DMS153 treated with DMSO at 0.1 percent for 48 hours (cell line): Measurements from ENCODE around the gene LRRC34.

ENCODE experiments used
- DNase-seq: peaks from one replicate; lab custom pipeline; 2025; ENCODE audit not compliant: unreplicated experiment; lab: John Stamatoyannopoulos, UW

LRRC34 gene

DNA sequence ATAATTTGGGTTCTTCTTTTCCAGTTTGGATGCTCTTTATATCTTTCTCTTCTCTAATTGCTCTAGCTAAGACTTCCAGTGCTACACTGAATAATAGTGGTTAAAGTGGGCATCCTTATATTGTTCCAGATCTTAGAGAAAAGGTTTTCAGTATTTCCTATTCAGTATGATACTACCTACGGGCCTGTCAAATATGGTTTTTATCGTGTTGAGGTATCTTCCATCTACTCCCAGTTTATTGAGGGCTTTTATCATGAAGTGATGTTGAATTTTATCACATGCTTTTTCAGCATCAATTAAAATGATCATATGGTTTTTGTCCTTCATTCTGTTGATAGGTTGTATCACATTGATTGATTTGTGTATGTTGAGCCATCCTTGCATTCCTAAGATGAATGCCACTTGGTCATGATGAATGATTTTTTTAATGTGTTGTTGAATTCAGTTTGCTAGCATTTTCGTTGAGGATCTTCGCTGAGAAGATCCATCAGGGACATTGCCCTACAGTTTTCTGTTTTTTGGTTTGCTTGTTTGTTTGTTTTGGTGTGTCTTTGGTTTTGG lies 3.0 kb upstream of the LRRC34 start:
- DNase-seq: no peak

DNA sequence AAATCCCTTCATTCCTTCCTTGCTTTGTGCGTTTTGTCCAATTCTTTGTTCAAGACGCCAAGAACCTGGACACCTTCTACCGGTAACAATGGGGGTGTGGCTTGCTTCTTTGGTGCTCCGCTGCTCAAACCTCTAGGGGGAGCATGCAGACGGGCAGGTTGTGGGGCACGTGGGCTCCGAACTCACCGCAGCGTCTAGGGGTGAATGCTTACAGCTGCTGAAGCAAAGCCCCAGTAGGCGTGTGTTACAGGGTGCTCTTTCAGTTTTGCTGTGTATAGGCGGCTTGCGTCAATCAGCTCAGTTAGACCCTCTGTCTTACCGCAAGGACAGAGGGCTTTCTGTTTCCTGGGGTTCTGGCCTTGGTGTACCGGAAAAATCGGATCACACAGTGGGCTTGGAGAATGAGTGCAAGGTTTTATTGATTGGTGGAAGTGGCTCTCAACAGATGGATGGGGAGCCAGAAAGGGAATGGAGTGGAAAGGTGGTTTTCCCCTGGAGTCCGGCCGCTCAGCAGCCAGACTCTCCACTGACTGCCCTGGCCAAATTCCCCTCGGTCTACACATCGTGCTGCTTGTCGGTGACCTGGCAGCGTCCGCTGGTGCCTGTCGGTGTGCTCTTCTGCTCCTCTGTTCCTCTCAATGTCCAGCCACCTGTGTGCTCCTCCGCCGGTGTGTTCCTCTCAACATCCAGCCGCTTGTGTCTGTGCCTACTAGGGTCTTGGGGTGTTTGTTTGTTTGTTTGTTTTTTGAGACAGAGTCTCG lies 1.2 kb upstream of the LRRC34 start:
- DNase-seq: peak; percentile 52

DNA sequence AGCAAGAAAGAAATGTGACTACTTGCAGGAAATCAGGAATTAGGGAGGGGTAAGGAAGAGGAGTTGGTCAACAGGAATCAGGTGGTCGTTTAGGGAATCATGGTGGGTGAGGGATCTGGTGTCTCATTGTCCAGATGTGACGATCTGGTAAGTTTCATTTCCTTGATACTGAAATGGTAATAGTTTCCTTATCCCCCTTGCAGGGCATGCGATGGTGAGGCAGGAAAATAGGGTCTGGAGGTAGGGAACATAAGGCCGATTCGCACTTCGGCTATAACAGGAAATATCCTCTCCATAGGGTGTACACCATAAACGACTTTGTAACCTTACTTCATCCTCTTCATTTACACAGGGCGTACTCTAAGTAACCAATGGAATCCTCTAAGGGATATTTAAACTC lies 574 bp upstream of the LRRC34 start:
- peak; percentile 40 for DNase-seq

DNA sequence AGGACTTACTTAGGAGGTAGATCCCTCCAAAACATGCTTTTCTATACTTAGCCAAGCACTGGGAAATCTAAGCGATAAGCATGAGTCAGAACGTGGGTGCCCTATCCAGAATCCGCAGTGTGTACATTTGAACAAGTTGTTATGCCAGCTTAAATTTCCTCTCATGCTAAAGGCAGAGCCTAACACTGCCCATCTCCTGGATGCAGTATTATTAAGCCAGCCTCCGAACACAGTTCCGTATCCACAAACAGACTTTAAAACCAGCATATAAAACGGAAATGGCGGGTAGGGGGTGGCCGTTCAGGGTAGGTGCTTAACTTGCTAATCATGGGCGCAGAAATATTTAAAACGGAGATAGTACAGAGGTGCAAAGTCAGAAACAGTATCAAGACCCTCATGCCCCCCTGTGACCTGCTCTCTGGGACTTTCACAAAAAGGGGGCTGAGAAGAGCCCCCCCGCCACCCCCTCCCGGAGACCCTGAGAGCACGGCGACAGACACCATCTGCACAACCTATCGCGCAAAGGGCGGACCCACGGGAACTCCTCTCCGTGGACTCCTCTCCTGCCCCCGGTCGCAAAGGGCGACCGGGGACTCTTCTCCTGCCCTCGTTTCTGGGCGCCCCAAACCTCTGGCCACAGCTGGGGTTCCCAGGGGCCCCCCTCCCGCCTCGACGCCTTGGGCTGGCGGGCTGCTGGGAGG lies 923 bp downstream of the LRRC34 start:
- DNase-seq: peak; percentile 58

DNA sequence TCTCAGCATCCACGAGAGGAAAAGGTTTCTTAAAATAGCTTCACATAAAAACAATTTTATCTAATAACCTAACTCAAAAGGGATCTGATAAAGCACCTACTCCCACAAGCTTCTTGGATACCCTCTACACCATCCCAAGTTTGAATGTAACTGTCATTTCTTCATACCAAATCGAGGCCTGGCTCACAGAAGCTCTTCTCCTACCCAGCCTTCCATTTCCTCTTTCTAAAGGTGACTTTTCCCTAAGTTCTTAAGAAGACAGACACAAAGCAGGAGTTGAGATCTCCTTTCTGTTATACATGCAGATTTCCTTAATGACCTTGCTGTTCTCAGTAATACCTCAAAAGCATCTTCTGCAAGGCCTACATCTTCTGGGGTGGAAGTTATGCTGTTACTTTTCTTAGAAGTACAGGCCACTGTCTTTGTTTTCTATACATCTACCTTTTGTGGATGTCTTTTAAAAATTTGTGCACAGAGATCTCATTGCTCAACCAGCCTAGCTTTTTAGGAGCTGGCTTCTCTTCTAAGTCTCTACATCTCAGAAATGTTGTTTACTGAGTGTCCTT lies 3.4 kb downstream of the LRRC34 start:
- DNase-seq: no peak

DNA sequence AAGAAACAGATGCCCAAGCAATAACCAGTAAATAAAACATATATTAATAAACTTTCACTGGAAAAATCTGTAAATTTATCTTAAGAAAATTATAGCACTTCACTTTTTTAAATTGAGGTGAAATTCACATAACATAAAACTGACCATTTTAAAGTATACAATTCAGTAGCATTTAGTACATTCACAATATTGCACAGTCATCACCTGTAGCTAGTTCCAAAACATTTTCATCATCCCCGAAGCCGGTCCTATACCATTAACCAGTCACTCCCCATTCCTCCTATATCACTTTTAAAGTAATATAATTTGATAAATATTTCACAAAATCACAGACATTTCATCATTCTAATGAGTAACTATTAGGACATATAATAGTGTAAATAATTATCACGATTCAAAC lies 8.0 kb downstream of the LRRC34 start:
- no peak for DNase-seq

DNA sequence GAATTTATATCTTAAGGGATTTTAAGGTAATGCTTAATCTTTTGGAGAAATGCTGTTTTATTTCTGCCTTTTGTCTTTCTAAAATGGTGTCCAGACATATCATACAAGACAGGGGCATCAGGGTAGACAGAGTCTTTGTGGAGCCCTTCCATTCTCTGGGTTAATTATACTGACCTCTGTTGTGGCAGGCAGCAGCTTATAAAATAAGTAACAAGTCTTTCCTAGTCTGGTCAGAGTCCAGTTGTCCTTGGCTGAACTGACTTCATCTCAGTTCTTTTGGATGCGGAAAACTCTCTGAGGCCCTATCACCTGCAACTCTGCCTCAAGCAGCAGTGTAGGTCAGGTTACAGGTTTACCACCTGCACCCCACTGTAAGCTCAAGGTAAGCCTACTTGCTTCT lies 20.3 kb downstream of the LRRC34 start:
- DNase-seq: no peak

DNA sequence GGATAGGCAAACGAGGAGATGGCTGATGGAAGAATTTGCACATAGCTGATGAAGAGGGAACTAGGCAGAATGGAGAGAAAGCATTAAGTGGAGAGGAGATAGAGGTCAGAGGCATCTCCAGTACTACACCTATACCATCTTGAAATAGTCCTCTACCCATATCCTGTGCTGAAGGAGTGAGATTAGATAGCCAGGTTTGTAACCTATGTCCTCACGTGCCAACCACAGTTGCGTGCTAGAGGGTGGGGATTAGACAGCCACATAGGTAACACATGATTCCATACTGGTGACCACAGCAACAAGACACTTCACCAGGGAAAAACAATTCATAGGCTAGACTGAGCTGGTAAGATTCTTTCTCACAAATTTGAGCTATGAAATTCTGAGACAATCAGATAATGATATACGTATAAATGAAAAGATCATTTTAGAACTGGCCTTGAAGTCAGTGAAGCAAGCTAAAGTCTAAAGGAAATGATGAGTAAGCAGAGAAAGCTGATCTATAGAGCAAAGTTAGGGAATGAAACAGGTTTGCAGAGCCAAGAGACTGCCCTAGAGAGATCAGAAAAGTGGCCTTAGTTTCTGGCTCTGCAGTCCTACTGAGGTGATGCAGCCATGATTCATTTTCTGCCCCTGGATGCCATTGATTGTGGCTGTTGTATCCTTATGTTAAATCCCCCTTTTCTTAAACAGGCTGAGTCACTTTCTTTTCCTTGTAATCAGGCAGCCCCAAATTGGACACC lies 21.8 kb downstream of the LRRC34 start:
- DNase-seq: no peak

DNA sequence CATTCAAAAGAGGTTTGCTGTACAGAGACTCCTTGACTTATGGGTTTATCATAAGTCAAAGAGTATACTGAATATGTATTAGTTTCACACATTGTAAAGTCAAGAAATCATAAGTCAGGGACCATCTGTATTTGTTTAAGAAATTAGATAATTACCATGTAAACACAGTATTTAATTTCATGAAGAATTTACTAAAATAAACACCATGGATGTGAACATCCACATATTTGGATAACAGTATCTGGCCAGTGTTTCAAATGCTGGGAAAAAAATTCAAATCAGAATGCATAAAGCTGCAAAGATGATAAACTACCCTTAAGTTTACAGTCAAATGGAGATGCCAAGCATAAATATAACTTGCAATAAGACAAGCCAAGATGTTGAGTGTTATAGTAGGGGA lies 22.5 kb downstream of the LRRC34 start:
- DNase-seq: no peak

DNA sequence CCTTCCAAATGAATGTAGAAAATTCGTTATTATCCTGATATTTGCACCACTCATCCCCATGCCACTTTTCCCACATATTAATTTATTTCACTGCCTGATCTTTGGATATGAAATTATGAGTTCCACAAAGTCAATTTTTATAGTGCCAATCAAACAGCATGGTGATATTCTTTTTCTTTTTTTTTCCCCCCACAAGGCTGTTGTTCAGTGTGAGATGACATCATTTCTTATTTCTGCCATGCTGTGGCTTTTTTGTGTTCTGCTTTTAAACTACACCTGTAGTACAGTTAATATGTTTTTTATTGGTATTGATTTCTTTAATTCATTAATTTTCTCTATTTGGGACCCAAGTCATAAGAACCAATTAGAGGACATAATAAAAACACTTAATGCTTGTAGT lies 24.9 kb downstream of the LRRC34 start:
- no peak for DNase-seq

DNA sequence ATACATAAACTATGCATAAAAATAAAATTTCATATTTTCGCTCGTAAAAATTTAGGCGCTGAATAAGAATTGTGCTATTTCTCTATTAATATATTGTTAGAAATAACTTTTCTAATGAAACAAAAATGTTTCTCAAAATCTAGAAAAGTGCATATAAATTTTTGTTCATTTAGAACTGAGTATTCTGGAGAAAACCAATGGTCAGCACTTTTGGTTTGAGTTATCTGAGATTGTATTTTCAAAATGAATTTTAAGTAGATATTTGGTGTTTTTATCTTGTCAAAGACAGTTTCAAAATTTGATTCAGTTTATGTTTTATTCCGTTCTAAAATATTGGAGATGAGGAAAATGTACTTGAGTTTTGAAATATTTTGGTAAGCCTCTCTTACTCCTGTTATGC lies 25.6 kb downstream of the LRRC34 start:
- DNase-seq: no peak

DNA sequence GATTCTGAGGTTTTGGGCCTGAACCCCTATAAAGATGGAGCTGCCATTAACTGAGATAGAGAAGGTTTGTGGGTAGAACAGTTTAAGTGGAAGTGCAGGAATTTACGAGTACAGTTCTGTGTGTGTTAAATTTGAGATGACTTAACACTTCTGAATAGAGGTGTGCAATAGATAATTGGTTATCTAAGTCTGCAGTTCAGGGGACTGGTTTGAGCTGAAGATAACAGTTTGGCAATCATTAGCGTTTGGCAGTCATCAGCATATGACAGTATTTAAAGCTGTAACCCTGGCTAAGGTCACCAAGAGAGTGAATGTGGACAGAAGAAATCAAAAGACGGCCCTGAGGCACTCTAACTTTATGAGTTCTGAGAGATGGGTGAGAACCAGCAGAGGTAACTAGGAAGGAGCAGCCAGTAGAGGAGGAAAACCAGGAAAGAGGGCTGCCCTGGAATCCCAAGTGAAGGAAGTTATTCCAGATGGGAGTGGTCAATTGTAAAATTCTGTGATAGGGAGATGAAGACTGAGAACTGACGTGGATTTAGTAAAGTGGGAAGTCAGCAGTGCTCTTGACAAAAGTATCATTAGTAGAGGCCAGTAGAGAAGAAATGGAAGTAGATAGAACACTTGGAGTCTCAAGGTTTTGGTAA lies 31.4 kb downstream of the LRRC34 start:
- no peak for DNase-seq

DNA sequence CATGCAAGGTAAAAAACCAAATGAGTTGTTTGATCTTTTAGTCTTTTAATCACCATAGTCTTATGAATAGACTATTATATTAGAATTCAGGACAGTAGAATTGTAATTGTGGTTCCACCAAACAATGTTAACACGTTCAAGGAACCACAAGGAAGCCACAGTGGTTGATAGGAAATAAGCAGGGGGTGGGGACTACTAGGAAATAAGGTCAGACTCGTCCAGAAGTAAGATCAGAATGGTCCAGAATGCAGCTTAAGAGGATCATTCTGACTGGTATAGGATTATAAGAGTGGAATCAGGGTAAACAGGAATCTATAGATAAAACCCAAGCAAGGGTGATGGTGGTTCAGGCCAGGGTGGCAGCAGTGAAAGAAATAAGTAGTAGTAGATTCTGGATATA lies 32.0 kb downstream of the LRRC34 start:
- no peak for DNase-seq

DNA sequence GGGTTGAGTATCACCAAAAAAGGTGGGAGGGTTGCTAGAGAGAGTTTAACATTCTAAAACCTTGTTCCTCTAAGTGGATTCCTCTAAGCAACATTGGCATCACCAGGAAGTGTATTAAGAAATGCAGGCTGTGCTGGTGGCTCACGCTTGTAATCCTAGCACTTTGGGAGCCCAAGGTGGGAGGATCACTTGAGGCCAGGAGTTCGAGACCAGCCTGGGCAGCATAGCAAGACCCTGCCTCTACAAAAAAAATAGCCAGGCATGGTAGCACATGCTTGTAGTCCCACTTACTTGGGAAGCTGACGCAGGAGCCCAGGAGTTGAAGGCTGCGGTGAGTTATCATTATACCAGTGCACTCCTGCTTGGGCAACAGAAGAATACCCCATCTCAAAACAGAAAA lies 34.9 kb downstream of the LRRC34 start:
- no peak for DNase-seq

DNA sequence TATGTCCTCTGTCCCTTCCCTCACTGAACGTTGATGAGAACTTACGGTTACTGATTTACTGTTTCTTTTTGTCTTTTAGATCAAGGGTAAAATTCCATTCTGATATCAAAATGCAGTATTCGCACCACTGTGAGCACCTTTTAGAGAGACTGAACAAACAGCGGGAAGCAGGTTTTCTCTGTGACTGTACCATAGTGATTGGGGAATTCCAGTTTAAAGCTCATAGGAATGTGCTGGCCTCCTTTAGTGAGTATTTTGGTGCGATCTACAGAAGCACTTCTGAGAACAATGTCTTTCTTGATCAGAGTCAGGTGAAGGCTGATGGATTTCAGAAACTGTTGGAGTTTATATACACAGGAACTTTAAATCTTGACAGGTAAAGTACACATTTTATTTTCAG lies 38.5 kb downstream of the LRRC34 start:
- no peak for DNase-seq

DNA sequence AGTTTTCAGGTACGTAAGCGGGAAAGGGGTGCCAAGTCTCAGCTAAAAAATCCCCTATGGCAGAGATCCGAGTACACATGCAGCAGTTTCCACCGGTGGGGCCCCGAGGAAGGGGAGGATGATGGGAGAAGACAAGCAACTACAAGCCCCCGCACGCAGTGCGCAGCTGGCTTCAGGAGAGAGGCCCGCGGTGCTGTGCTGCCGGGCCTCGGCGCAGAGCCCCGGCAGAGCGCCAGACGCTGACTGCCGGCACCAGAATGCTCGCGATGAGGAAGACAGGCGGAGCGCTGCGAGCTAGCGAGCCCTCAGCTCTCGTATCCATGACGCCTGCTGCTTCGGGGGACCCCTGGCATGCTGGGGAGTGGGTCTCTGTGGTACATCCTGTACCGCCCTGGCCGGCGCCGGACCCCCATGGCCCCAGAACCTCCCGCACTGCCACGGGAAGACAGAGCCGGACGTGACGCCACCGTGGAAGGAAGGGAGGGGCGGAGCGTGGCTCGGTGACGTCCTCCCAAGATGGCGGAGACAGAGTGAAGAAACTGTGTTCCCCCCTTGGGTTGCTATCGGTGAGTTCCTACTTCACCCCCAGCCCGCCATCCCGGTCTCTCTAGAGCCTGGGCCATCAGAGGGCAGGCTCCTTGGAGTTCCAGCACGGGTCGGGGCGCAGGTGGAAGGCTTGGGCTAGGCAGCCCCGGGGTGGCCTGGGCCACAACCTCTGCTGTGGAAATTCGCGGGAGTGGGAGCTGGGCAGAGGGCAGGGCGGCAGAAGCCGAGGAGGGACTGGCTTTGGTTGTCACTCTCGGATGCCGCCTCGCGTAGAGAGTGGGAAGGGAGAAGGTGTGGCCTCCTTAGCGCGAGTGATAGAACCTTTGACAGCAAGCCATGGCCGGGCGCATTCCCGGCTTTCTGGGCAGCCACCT lies 39.5 kb downstream of the LRRC34 start, which contains the start of gene MYNN:
Gene MYNN, plus strand, starts transcription at position 500 of the 920 bp plus-strand sequence. CDS start 900 bp downstream, outside the sequence.
- peak; percentile 83 for DNase-seq

DNA sequence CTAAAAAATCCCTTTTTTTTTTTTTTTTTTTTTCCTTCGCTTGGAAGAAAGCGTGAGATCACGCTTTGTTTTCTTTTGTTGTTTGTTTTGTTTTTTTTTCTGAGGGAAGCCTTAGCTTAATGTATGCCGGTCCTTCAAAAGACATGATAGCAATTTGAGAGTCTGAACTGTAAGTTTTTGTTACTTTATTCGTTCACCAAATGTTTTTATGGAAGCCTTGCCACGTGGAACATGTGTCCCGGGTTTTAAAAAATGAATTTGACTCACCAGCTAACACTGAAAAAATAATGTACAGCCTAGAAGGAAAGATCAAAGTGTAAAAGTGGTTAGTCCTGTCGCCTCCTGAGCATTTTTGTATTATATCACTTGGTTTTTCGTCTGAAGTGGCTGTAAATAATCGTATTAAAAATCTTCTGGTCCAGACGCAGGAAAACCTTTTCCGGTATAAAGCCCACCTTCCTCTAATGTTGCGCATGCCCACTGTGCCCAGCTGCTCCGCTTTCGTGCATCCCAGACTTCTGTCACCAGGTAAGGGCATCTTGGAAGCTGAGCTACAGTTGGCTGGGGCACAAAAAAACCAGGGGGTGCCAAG lies 40.3 kb downstream of the LRRC34 start:
- peak; percentile 56 for DNase-seq

DNA sequence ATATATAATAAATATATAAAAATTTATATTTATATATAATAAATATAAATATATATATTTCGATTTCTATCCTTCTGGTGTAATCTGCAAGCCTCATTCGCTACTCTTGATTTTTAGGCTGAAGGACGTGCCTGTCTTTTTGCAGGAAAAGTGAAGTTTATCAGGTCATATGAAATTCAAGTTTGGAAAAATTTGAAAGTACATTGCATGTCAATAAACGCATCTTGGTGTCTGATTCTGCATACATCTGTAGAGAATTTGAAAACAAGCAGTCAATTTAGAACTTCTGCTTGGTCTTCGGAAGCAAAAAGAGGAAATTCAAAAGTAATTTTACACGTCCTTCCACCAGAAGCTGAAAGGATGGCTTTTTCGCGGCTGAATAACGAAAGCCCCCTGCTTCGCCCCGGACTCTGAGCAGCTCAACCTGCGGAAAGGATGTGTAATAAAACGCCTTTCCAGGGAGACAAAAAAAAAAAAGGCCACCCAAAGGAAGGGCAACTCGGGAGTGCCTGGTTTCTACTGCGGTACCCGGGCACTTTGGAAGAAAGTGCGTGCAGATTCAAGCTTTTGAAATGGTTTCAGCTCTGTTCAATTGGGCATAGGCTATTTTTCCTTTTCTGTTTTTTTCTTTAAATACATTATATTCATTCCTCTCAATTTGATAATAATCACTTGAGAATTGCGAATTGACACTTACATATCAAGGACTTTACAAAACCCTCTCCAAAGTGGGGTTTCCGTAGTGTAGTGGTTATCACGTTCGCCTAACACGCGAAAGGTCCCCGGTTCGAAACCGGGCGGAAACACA lies 41.0 kb downstream of the LRRC34 start:
- DNase-seq: peak; percentile 89
